ENCODE data around the gene SLC4A11.
"Not testable (repeated sequence)": the region's sequence is repeated elsewhere in the genome, so short reads cannot be mapped to it uniquely, and the experiment has no call there.

The SLC4A11 gene

GRCh38 chr20:3221398-3222226, 17.4 kb downstream of the SLC4A11 start:
- no peak overlapping the region for H3K4me3 ChIP-seq (ENCODE audit: low read depth, low read length)
- DNase-seq (ENCODE audit: low read depth) = no peak
- in situ Hi-C loops (cut with HindIII; ENCODE audit: low sequenced_read_pairs) = no loop called here
- TF ChIP-seq CTCF (IDR thresholded peaks at IDR 0.05; ENCODE audit: low read depth, low read length, missing control alignments) = no peak

DNA sequence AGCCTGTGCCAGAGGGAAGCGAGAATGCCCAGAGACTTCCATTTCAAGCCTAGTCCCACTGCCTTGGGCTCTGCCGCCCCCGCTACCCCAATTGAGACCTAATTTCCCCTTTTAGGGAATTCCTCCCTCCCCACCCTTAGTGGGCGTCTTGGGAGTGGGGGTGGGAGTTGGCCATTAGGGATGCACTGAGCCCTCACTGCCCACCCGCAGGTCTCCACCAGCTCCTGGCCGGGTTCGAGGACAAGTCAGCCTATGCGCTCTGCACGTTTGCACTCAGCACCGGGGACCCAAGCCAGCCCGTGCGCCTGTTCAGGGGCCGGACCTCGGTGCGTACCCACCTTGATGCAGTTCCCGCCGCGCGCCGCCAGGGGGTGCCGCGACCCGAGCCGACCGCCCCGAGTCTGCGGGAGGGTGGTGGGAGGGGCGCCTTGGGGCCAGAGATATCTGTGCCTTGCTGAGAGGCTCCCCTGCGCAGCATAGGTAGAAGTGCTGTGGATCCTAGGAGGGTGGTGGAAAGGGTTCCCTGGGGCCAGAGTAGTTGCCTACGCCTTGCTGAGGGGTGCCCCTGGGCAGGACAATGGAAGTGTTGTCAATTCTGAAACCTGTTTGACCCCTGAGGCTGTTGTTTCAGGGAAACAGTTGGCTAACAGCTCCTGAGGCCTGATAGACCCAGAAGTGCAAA, 20.5 kb downstream of the SLC4A11 start:
- TF ChIP-seq CTCF (IDR thresholded peaks at IDR 0.05; ENCODE audit: low read depth, low read length, missing control alignments) = peak; percentile 90
- no peak for DNase-seq (ENCODE audit: low read depth)
- H3K4me3 ChIP-seq (ENCODE audit: low read depth, low read length) = no peak overlapping the region
- in situ Hi-C loops (cut with HindIII; ENCODE audit: low sequenced_read_pairs) = no loop called here

DNA sequence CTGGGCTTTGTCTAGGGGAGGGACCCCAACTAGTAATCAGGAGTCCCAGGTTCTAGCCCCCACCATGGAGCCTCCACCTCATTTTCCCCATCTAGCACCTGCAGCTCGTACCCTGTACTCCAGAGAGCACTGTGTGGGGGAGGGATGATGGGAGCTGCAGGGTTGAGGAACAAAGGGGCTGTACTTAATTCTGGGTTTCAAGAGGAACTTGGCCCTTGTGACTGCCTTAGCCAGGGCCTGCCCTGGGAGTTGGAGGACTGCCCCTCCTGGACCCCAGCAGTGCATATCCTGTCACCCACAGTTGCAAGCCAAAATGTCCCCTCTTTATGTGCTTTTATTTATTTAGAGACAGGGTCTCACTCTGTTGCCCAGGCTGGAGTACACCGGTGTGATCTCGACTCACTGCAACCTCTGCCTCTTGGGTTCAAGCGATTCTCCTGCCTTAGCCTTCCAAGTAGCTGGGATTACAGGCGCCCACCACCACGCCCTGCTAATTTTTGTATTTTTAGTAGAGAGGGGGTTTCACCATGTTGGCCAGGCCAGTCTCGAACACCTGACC, 23.6 kb downstream of the SLC4A11 start:
- in situ Hi-C loops (cut with HindIII; ENCODE audit: low sequenced_read_pairs); DNase-seq (ENCODE audit: low read depth); H3K4me3 ChIP-seq (ENCODE audit: low read depth, low read length): not testable (repeated sequence)

- no peak for TF ChIP-seq CTCF (IDR thresholded peaks at IDR 0.05; ENCODE audit: low read depth, low read length, missing control alignments)
- in situ Hi-C loops (cut with HindIII; ENCODE audit: low sequenced_read_pairs) = no loop called here
Measured at GRCh38 chr20:3213226-3213625, 25.8 kb downstream of the SLC4A11 start.

GRCh38 chr20:3210346-3210745, 28.6 kb downstream of the SLC4A11 start:
- TF ChIP-seq CTCF (IDR thresholded peaks at IDR 0.05; ENCODE audit: low read depth, low read length, missing control alignments) = no peak
- in situ Hi-C loops (cut with HindIII; ENCODE audit: low sequenced_read_pairs) = no loop called here
- peak overlapping the region; percentile 98 for H3K4me3 ChIP-seq (ENCODE audit: low read depth, low read length)
- DNase-seq (ENCODE audit: low read depth) = no peak

More at GRCh38 chr20:3213226-3213625, 25.8 kb downstream of the SLC4A11 start:
- DNase-seq (ENCODE audit: low read depth) = no peak
- no peak overlapping the region for H3K4me3 ChIP-seq (ENCODE audit: low read depth, low read length)

GRCh38 chr20:3209946-3210317, 29.1 kb downstream of the SLC4A11 start:
- no peak for TF ChIP-seq CTCF (IDR thresholded peaks at IDR 0.05; ENCODE audit: low read depth, low read length, missing control alignments)
- DNase-seq (ENCODE audit: low read depth) = no peak
- in situ Hi-C loops (cut with HindIII; ENCODE audit: low sequenced_read_pairs) = no loop called here
- H3K4me3 ChIP-seq (ENCODE audit: low read depth, low read length) = peak overlapping the region; percentile 98
